ENCODE results near the gene SLC9A3. TPM values are rescaled to one million over a fixed set of nuclear protein-coding genes. Genes with fewer than 3 reads are reported as not detected.

Gene SLC9A3
- total RNA-seq, 4 donors from 2014 or later, result 0.29 to 3.9 (median 2.6) TPM

- Histone ChIP-seq H3K4me3 (no peak overlapping the region), H3K27me3 (no peaks in the 10 kb centered on the region), H3K9me3 (no peaks in the 10 kb centered on the region), H3K4me1 (no peaks in the 10 kb centered on the region), H3K27ac (no peak overlapping the region), H3K36me3 (no peaks in the 10 kb centered on the region)
- intact Hi-C loops (cut with DNase I; ENCODE audit: low total_unique reads), result no loop called here
- TF ChIP-seq POLR2A (IDR thresholded peaks at IDR 0.05) (no peak), CTCF (IDR thresholded peaks at IDR 0.05) (no peak)
- DNase-seq, result no peak
Observed at GRCh38 chr5:430214-430925, 93.9 kb downstream of the SLC9A3 start.

GRCh38 chr5:429453-430188 is 94.6 kb downstream of the SLC9A3 start:
- no peak for DNase-seq
- Histone ChIP-seq H3K36me3 (no peaks in the 10 kb centered on the region), H3K27me3 (no peaks in the 10 kb centered on the region), H3K9me3 (no peaks in the 10 kb centered on the region), H3K27ac (no peak overlapping the region), H3K4me1 (no peaks in the 10 kb centered on the region), H3K4me3 (no peak overlapping the region)
- TF ChIP-seq CTCF (IDR thresholded peaks at IDR 0.05) (no peak), POLR2A (IDR thresholded peaks at IDR 0.05) (no peak)
- intact Hi-C loops (cut with DNase I; ENCODE audit: low total_unique reads), result no loop called here

GRCh38 chr5:428754-429452 is 95.3 kb downstream of the SLC9A3 start:
- DNase-seq, result no peak
- Histone ChIP-seq H3K4me1 (no peaks in the 10 kb centered on the region), H3K36me3 (no peaks in the 10 kb centered on the region), H3K9me3 (no peaks in the 10 kb centered on the region), H3K4me3 (no peak overlapping the region), H3K27ac (no peak overlapping the region), H3K27me3 (no peaks in the 10 kb centered on the region)
- intact Hi-C loops (cut with DNase I; ENCODE audit: low total_unique reads), result no loop called here
- TF ChIP-seq CTCF (IDR thresholded peaks at IDR 0.05) (no peak), POLR2A (IDR thresholded peaks at IDR 0.05) (no peak)

GRCh38 chr5:428219-428618 is 96.0 kb downstream of the SLC9A3 start:
- TF ChIP-seq CTCF (IDR thresholded peaks at IDR 0.05) (no peak), POLR2A (IDR thresholded peaks at IDR 0.05) (no peak)
- intact Hi-C loops (cut with DNase I; ENCODE audit: low total_unique reads), result no loop called here
- DNase-seq, result no peak
- Histone ChIP-seq H3K27ac (no peak overlapping the region), H3K4me1 (no peaks in the 10 kb centered on the region), H3K36me3 (no peaks in the 10 kb centered on the region), H3K4me3 (no peak overlapping the region), H3K9me3 (no peaks in the 10 kb centered on the region), H3K27me3 (no peaks in the 10 kb centered on the region)

All from uterus (tissue), 4 donors.